DOHH2 (cell line): ENCODE results near the gene NBEAL2.

ENCODE experiments used
- CTCF ChIP-seq: fragments of 200-600 bp; sonication (generic); IDR thresholded peaks from one replicate; pipeline ENCODE4 v1.5.1; 2014; ENCODE audit warnings: antibody characterized with exemption, mild to moderate bottlenecking, low read depth, low read length; ENCODE audit not compliant: poor library complexity, severe bottlenecking
- EZH2phosphoT487 ChIP-seq: fragments of 200-600 bp; sonication (generic); IDR thresholded peaks from 2 replicates; pipeline ENCODE4 v1.6.1; 2017; ENCODE audit warnings: borderline replicate concordance, mild to moderate bottlenecking, antibody characterized with exemption, low read length, moderate library complexity, mixed read lengths

- no peak for TF ChIP-seq CTCF
- TF ChIP-seq EZH2phosphoT487: no peak
Observed at GRCh38 chr3:46986055-46986730, 6.7 kb downstream of the NBEAL2 start.
